A673 (cell line): ENCODE measurements around the gene SHANK3.

ENCODE experiments used
- EZH2 ChIP-seq: fragments of 200-600 bp; sonication (generic); IDR thresholded peaks from 2 replicates; pipeline ENCODE4 v1.6.1; 2017; ENCODE audit warnings: borderline replicate concordance, low read depth, mild to moderate bottlenecking, mixed read lengths, antibody characterized with exemption, low read length; ENCODE audit not compliant: poor library complexity, severe bottlenecking
- TF ChIP-seq, protein P1 (sequence below): fragments of 300-800, 200-600 bp; sonication (generic); conservative IDR thresholded peaks from 2 replicates; pipeline ENCODE4 v1.5.1; 2017; ENCODE audit warnings: low read depth, mild to moderate bottlenecking, antibody characterized with exemption, low read length, moderate library complexity, mixed read lengths

DNA sequence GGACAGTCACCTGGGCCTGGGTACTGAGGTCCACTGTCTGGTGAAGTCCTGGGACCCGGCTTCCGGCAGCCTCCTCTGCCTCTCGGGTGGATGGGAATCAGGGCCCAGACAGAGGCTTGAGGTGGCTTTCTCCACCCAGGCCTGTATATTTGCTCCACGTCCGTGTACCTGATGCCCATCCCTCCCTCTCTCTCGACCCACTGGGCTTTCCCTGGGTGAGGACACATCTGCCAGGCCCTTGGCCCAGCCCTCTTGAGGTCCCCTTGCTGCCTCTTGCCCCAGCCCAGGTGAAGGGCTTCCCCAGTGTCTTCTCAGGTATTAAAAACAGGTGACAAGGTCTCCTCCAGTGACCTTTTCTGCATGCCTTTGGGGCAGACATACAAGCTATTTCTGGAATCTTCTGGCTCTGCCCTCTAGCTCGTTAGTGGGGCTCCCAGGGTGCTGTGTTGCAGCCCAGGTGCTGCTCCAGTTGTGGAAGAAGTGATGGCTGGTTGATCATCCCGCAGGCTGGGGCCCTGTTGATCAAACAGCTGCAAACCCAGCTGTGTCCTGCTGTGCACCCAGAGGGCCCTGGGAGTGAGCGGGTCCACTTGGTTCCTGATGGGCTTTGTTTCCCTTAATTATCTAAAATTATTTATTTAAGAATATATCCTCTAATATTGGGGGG lies 39.9 kb downstream of the SHANK3 start:
- TF ChIP-seq, protein P1, sequence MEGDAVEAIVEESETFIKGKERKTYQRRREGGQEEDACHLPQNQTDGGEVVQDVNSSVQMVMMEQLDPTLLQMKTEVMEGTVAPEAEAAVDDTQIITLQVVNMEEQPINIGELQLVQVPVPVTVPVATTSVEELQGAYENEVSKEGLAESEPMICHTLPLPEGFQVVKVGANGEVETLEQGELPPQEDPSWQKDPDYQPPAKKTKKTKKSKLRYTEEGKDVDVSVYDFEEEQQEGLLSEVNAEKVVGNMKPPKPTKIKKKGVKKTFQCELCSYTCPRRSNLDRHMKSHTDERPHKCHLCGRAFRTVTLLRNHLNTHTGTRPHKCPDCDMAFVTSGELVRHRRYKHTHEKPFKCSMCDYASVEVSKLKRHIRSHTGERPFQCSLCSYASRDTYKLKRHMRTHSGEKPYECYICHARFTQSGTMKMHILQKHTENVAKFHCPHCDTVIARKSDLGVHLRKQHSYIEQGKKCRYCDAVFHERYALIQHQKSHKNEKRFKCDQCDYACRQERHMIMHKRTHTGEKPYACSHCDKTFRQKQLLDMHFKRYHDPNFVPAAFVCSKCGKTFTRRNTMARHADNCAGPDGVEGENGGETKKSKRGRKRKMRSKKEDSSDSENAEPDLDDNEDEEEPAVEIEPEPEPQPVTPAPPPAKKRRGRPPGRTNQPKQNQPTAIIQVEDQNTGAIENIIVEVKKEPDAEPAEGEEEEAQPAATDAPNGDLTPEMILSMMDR = no peak
- TF ChIP-seq EZH2 = no peak
